IMR-90 (cell line): ENCODE results near the gene RAB20.

Source experiments
- CTCF ChIP-seq: conservative IDR thresholded peaks from 2 replicates; pipeline ENCODE4 v1.5.1; 2012; ENCODE audit warnings: mild to moderate bottlenecking, low read depth, low read length, improper control_type of control experiment
- MXI1 ChIP-seq: IDR thresholded peaks from 2 replicates; pipeline ENCODE4 v1.6.1; 2012; ENCODE audit warnings: low read depth, mild to moderate bottlenecking, low read length, moderate library complexity, borderline replicate concordance
- POLR2A ChIP-seq: IDR thresholded peaks from 2 replicates; pipeline ENCODE4 v1.6.1; 2012; ENCODE audit warnings: mild to moderate bottlenecking, low read depth, low read length

GRCh38 chr13:110578363-110578762, 16.8 kb upstream of the RAB20 start:
- TF ChIP-seq MXI1 (no peak), CTCF (no peak), POLR2A (no peak)
